GM23338 (cell line): ENCODE measurements around the gene PTPN13.

Experiments
- ETS1 ChIP-seq: IDR thresholded peaks from 2 replicates; pipeline ENCODE4 v1.6.1; 2016; ENCODE audit warnings: antibody characterized with exemption
- EZH2 ChIP-seq: fragments of 200-600 bp; sonication (generic); IDR thresholded peaks from one replicate; pipeline ENCODE4 v1.8.0; 2017; ENCODE audit warnings: antibody characterized with exemption, mild to moderate bottlenecking, low read depth; ENCODE audit not compliant: unreplicated experiment
- EZH2phosphoT487 ChIP-seq: fragments of 200-600 bp; sonication (generic); IDR thresholded peaks from one replicate; pipeline ENCODE4 v1.8.1; 2018; ENCODE audit warnings: antibody characterized with exemption; ENCODE audit not compliant: unreplicated experiment
- TF ChIP-seq, protein P1 (sequence below), 2 experiments: fragments of 200-600 bp in 1 of 2; sonication (generic) in 1 of 2; conservative IDR thresholded peaks; 2 replicates each; pipeline versions ENCODE4 v1.5.1 to v1.6.1; 2016 to 2017; ENCODE audit warnings: antibody characterized with exemption in 2 of 2, low read depth in 2 of 2, mild to moderate bottlenecking in 2 of 2, moderate library complexity in 1 of 2

DNA sequence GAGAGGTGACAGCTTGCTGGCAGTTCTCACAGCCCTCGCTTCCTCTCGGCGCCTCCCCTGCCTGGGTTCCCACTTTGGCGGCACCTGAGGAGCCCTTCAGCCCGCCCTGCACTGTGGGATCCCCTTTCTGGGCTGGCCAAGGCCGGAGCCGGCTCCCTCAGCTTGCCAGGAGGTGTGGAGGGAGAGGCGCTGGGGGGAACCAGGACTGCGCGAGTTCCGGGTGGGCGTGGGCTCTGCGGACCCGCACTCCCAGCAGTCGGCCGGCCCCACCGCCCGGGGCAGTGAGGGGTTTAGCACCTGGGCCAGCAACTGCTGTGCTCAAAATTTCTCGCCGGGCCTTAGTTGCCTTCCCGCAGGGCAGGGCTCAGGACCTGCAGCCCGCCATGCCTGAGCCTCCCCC is 47.0 kb upstream of the PTPN13 start:
- TF ChIP-seq, protein P1, sequence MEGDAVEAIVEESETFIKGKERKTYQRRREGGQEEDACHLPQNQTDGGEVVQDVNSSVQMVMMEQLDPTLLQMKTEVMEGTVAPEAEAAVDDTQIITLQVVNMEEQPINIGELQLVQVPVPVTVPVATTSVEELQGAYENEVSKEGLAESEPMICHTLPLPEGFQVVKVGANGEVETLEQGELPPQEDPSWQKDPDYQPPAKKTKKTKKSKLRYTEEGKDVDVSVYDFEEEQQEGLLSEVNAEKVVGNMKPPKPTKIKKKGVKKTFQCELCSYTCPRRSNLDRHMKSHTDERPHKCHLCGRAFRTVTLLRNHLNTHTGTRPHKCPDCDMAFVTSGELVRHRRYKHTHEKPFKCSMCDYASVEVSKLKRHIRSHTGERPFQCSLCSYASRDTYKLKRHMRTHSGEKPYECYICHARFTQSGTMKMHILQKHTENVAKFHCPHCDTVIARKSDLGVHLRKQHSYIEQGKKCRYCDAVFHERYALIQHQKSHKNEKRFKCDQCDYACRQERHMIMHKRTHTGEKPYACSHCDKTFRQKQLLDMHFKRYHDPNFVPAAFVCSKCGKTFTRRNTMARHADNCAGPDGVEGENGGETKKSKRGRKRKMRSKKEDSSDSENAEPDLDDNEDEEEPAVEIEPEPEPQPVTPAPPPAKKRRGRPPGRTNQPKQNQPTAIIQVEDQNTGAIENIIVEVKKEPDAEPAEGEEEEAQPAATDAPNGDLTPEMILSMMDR (conservative IDR thresholded peaks at IDR 0.05; ENCODE audit: low read depth in 2 of 2), result no peak
- TF ChIP-seq ETS1 (no peak), EZH2 (no peak), EZH2phosphoT487 (no peak)
